Myocyte (in vitro differentiated cells): ENCODE measurements around the gene OPCML. TPM values are rescaled to one million over a fixed set of nuclear protein-coding genes. Genes with fewer than 3 reads are reported as not detected.

Experiments used
- DNase-seq: peaks from one replicate; pipeline ENCODE4 v3.0.0-alpha.2; 2012; ENCODE audit warnings: low read depth
- total RNA-seq: library from RNA; depleted of rRNA; stranded (reverse); fragments of >200 nt; gene quantifications from 2 replicates; pipeline ENCODE4 v1.2.3, GENCODE V29; 2014

The OPCML gene
- total RNA-seq, 1 donor from 2014 or later: not detected

DNA sequence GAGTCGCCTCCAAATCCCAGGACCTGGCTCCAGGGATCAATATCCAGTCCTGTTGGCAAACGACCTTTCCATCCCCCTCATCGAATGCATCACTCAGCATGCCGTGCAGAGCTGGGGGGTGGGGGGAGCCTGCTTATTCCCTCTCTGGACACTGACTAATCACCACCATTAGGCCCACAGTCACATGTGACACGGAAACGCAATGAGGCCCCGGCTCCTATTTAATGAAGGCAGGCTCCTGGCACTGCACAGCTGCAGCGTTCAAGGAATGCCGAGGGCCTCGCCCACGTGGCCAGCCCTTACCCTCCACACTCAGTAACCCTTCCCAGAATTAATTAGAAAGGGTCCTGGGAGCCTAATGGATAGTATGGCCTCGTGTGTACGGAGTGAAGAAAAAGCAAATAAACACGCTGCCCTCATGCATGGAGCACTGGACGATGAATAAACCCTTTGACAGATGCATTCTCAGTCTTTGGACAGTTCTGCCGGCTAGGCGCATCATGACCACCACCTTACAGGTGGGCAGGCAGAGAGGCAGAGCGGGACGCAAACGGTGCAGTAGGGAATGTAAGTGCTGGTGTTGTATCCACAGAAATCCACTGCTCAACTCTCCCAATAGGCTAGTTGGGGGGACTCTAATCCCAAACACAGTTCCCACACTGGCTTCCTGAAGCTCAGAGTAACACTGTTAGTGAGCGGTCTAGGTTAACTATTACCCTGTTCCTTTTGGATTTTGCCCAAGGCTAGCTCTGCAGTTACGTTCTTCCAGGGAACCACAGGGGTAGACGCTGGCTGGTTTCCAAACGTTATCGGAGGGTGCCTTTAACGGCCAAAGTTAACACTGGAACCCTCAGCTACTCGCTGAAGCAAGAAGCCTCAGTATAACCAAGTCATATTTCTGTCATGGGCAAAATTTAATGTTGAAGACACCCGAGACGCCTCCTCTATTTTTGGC lies 490.1 kb downstream of the OPCML start:
- no peak for DNase-seq

DNA sequence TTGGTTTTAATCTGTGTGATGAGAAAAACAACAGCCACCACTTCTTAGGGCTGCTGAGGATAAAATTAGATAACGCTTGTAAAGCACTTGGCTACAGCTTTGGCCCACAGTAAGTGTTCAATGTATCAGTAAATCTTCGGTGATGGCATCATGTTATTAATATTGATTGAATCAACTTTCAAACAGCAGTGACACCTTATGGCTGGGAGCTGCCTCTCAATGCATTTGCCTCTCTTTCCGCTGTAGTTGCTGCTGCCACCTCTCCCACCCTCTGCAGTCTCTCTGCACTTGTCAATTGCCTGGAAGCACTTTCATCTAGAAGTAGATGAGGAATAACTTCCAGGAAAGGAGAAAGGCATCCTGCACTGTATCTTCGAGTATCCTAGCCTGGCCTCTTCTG lies 491.1 kb downstream of the OPCML start:
- DNase-seq: no peak

- no peak for DNase-seq
These were observed 491.9 kb downstream of the OPCML start for GRCh38 chr11:133040289-133040900.

DNA sequence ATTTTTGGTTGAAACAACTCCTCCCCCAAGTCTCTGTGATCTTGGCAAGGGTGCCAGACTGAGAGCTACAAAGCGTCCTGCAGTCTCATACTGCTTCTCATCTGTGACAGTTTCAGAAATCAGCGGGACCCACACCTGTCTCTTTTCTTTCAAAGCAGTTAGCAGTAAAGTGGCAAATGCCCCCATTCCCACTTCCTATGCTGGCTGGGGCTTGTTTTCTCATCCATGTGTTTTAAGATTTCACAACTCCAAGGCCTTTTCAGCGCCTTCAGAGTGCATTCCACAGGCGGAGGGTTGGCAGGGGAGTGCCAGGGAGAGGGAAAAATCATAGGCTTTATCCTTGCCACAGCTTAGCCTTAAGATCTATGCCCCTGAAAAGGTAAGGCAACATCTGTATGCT lies 493.5 kb downstream of the OPCML start:
- DNase-seq: no peak

DNA sequence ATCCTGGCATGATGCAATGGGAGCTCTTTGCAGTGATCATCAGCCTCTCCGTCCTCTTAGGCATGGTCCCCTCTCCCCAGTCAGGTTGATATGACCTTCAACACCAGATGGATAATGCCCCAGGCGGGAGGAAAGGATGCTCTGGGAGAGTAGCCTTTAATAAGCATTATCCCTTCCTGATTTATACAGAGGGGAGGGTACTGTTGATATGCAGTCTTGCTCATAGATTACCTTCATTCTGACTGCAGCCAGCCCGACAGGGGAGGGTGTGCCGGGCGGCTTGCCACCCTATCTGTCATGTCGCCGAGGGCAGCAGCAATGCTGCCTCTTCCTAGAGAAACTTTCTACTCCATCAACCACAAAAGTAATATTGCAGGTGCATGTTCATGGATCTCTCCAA lies 497.4 kb downstream of the OPCML start:
- no peak for DNase-seq

DNA sequence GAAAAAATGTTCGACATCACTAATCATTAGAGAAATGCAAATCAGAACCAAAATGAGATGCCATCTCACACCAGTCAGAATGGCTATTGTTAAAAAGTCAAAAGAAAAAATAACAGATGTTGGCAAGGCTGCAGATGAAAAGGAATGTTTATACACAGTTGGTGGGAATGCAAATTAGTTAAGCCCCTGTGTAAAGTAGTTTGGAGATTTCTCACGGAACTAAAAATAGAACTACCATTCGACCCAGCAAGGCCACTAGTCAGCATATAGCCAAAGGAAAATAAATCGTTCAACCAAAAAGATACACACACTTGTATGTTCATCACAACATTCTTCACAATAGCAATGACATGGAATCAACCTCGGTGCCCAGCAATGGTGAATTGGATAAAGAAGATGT lies 503.2 kb downstream of the OPCML start:
- DNase-seq: no peak

DNA sequence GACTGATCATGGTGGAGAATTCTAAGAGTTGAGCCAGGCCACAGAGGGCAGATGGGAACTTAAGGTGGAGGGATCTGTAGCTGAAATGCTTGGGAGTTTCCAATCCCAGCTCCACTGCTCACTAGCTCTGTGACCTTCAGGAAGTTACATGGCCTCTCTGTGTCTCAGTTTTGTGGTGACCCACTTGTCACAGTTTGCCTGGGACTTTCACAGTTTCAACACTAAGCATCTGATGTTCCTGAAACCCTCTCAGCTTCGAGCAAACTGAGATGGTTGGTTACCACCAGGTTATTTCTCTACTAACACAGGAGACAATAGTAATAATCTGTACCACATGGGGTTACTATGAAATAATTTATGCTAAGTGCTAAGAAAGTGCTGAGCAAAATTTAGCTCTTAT lies 505.3 kb downstream of the OPCML start:
- DNase-seq: no peak

GRCh38 chr11:133024301-133024700 lies 508.0 kb downstream of the OPCML start:
- DNase-seq: no peak

DNA sequence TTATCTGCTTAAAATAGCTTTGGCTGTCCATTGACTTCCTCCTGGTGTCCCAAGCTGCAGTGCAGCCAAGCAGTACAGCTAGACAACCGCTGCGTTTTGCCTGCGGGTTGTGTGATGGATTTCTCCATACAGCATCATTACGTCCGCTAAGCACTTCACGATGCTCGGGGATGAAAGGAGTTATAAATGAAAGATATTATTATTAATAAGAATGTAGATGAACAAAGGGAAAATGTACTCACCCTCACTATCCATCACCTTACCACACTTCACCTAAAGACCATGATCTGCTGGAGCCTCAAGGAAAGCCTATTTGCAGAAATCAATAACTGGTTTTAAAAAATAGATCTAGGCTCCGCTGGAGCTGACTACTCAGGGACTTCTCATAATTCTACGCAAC lies 509.1 kb downstream of the OPCML start:
- no peak for DNase-seq

DNA sequence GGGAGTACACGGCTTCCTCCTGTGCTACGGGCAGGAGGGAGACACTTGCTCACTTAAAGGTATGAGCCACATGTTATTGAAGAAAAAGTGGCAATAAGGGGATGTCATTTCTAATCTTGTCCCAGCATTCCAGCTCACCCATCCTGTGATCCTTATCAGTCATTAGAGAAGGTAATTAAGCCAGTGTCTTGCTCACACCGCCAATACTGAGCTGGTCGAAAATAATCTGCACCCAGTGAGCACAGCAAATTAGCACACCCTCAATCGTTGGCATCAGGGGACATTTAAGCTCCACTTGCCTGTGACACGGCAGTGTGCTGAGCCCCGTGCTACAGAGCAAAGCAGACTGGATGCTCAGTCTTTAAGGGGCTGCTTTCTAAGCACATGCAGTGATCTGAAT lies 510.7 kb downstream of the OPCML start:
- no peak for DNase-seq

DNA sequence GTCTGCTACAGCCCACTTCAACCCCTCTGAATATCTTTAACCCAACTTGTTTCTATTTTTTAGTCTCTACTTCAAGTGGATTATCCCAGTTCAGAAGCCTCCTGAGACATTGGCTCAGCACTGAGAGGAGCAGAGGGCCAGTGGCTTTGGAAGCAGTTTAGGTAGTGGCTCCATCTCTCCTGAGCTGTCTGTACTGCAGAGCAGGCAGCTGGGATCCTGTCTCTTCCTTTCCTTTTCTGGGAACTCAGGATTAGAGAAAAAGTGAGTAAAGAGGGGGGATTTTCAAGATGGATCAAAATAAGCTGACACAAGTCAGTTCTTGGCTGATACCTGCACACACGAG lies 512.0 kb downstream of the OPCML start:
- DNase-seq: no peak

GRCh38 chr11:133019545-133020371 lies 512.5 kb downstream of the OPCML start:
- no peak for DNase-seq

GRCh38 chr11:133015457-133015856 lies 516.8 kb downstream of the OPCML start:
- DNase-seq: no peak

GRCh38 chr11:133014337-133014736 lies 518.0 kb downstream of the OPCML start:
- no peak for DNase-seq

GRCh38 chr11:133012803-133013202 lies 519.5 kb downstream of the OPCML start:
- DNase-seq: no peak

- DNase-seq: no peak
These were observed 520.7 kb downstream of the OPCML start for GRCh38 chr11:133011604-133012003.

GRCh38 chr11:133007027-133007584 lies 525.2 kb downstream of the OPCML start:
- no peak for DNase-seq

GRCh38 chr11:133004369-133004768 lies 527.9 kb downstream of the OPCML start:
- no peak for DNase-seq

DNA sequence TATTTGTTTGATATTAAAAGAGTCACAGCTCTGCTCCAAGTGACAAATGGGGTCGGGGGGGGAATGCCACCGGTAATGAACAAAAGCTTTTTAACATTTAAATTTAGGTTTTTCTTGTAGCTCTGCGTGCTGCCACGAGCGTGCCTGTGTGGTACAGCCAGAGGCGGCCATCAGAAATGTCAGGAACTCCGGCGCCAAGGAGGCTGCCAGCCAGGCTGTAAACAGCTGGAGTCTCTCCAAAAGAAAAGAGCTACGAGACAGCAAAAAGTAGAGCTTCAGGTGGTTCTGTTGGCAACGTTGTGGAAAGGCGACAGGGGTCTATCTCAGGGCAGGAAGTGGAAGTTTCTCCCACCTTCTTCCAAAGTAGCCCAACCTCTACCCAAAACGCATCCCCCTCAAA lies 532.8 kb downstream of the OPCML start:
- no peak for DNase-seq

DNA sequence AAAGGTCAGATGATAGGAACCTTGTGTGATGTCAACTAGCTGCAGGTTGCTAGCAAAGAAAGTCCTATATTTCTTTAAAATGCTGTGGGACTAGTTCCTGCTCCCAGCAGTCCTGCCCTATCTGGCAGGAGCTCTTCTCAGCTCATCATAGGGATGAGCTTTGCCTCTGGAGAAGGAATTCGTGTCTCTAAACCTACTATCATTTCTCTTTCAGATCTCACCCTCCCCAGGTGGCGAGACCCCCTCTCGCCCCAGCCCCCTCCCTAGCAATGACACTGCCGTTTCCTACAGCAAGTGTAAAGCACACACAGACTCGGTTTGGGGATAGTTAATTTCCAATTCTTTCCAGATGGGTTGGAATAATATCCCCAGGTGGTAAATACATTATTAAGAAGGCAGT lies 533.3 kb downstream of the OPCML start:
- no peak for DNase-seq

DNA sequence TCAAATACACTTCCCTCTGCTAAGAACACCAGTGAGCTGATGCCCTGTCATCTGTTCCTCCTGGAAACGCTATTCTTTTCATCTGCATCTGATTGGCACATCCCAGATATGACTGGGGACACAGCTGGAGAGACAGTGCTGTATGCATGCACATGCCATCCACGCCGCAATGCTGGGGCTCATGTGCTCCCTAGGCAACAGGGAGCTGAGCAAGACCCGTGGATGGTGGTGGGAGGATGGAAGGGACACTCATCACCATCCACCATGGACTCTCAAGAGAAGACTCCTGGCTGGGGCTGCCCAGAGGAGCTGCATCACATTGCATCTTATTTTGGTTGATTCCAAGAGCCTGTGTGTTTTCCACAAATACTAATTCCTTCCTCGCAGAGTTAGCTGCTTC lies 534.9 kb downstream of the OPCML start:
- DNase-seq: no peak

DNA sequence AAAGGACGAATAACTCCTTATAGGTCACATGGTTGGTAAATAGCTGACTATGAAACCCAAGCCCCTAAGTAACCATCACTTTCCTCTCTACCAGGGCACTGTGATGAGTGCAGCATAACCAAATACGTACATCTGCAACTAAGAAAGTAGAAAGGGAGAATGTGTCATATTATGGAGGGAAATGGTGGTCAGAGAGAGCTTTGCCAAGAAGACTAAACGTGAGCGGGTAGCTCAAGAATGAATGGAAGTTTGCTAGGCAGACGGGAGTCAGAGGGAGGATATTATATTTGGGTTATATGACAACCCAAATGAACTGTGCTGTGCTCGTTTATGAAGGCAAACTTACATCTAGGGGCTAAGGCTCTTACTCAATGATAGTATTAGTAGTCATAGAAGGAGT lies 537.3 kb downstream of the OPCML start:
- no peak for DNase-seq
